Mucosa of descending colon (tissue), 3 donors: ENCODE results near the gene ARHGAP4. TPM values are rescaled to one million over a fixed set of nuclear protein-coding genes. Genes with fewer than 3 reads are reported as not detected.

Experiments used
- ATAC-seq: fragments of 200-7000 bp; cut with Tn5 transposase; one replicate; pipeline ENCODE4 v1.9.1; 2020; ENCODE audit warnings: mild to moderate bottlenecking, moderate library complexity
- DNase-seq, 3 donors: peaks; one replicate each; pipeline ENCODE4 v3.0.0-alpha.2; 2020
- H3K36me3 ChIP-seq: fragments of 200-600 bp; one replicate; pipeline ENCODE4 v1.8.0; 2021; ENCODE audit warnings: low read depth, mild to moderate bottlenecking
- H3K4me1 ChIP-seq: fragments of 200-600 bp; one replicate; pipeline ENCODE4 v1.8.0; 2021; ENCODE audit warnings: low read depth, mild to moderate bottlenecking
- H3K4me3 ChIP-seq: fragments of 200-600 bp; one replicate; pipeline ENCODE4 v1.8.0; 2021; ENCODE audit warnings: mild to moderate bottlenecking
- H3K9me3 ChIP-seq: fragments of 200-600 bp; one replicate; pipeline ENCODE4 v1.8.0; 2021; ENCODE audit warnings: mild to moderate bottlenecking
- intact Hi-C, 2 donors: fragments of 100-400 bp; cut with DNase I in 1 of 2; cut with micrococcal nuclease in 1 of 2; formaldehyde crosslinking; loops; one replicate each; pipeline versions ENCODE4 v1.11.0 to v1.11.1; 2022; cut with DNase I, micrococcal nuclease
- total RNA-seq, 3 donors: library from RNA; stranded (reverse); fragmentation: NEBNext Ultra II Directional in 2 of 3; extraction: Animal tissue kit (Norgen Biotek cat#: 25700) in 2 of 3; gene quantifications; one replicate each; pipeline versions ENCODE4 v1.2.1 to v1.2.4, GENCODE V29; 2021 to 2023
- TF ChIP-seq, protein P1 (sequence below): fragments of 200-600 bp; IDR thresholded peaks from one replicate; pipeline ENCODE4 v1.8.0; 2022; ENCODE audit warnings: antibody characterized with exemption, mild to moderate bottlenecking
- donor health status: DM: no; HTN: no; CAD: no; lungs with moderate emphysema.
- donor health status: DM: no; HTN: no; CAD: no.
- donor health status: DM: no; HTN: yes; CAD: no.

ARHGAP4 gene
- total RNA-seq, 3 donors from 2014 or later: 35.0 to 47.8 (median 36.7) TPM

DNA sequence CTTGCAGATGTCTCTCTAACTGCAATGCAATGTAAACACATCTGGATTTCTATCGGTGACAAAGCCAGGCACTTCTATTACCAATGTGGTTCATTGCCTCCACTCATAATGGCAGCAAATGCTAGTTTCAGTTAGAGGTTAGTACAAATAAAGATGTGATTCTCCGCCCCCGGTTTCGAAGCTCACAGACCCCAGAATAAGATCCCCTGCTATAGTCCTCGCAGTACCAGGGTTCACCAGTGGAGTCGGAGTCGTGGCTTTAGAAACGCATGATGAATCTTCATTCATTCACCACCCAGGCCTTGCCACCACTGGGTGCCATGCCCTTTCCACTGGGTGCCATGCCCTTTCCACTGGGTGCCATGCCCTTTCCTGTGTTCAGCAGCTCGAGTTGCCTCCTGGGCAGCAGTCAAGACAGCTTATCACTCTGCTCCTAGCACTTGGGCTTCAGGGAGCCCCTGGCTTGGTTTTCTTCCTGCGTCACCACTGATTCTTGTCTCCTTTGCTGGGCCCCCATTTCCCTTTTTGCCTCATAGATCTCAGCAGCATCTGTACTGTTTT, 12.2 kb upstream of the ARHGAP4 start:
- TF ChIP-seq, protein P1, sequence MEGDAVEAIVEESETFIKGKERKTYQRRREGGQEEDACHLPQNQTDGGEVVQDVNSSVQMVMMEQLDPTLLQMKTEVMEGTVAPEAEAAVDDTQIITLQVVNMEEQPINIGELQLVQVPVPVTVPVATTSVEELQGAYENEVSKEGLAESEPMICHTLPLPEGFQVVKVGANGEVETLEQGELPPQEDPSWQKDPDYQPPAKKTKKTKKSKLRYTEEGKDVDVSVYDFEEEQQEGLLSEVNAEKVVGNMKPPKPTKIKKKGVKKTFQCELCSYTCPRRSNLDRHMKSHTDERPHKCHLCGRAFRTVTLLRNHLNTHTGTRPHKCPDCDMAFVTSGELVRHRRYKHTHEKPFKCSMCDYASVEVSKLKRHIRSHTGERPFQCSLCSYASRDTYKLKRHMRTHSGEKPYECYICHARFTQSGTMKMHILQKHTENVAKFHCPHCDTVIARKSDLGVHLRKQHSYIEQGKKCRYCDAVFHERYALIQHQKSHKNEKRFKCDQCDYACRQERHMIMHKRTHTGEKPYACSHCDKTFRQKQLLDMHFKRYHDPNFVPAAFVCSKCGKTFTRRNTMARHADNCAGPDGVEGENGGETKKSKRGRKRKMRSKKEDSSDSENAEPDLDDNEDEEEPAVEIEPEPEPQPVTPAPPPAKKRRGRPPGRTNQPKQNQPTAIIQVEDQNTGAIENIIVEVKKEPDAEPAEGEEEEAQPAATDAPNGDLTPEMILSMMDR: no peak
- H3K9me3 ChIP-seq: no peaks in the 10 kb centered on the region
- DNase-seq (no peak), ATAC-seq (no peak)
- intact Hi-C loops: no loop called here
- no peaks in the 10 kb centered on the region for H3K36me3 ChIP-seq
- H3K4me1 ChIP-seq: no peaks in the 10 kb centered on the region
- H3K4me3 ChIP-seq: no peak overlapping the region

DNA sequence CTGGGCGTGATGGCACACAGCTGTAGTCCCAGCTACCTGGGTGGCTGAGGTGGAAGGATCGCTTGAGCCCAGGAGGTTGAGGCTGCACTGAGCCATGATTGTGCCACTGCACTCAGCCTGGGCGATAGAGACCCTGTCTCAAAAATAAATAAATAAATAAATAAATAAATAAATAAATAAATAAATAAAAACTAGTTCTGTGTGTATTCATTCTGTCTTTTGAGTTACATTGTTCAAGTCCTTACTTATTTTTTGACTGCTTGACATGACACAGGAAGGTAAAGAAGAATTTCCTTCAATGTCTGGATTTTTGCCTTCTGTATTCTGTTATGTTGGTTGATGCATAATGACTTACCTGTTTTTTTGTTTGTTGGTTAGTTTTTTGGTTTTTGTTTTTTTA, 11.0 kb upstream of the ARHGAP4 start:
- no peak overlapping the region for H3K4me3 ChIP-seq
- ATAC-seq (no peak), DNase-seq (no peak)
- H3K9me3 ChIP-seq: no peaks in the 10 kb centered on the region
- no peaks in the 10 kb centered on the region for H3K4me1 ChIP-seq
- TF ChIP-seq, protein P1: no peak
- no peaks in the 10 kb centered on the region for H3K36me3 ChIP-seq
- intact Hi-C loops: no loop called here

DNA sequence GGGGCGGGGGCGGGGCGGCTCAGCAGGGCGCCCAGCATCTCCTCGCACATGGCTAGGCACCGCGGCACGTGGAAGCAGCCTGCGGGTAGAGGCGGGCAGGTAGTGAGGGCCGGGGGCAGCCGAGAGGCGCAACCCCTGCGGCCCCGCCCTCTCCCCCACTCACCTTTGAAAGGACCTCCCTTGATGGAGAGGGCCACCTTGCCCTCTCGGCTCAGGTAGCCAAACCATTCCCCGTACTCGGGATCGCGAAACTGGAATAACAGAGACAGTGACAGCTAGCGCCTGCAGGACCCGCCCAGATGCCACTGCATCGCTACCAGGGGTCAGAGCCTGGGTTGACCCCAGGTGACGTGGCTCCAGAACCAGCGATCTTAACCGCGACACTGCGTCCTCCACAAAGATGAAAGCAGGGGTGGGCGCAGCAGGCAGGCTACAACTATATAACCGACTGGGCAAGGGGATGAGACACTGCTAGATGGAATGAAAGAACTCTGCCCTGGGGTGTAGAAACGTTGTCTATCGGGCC, 9.3 kb upstream of the ARHGAP4 start:
- DNase-seq: no peak
- TF ChIP-seq, protein P1: no peak
- Histone ChIP-seq H3K9me3 (no peaks in the 10 kb centered on the region), H3K36me3 (no peaks in the 10 kb centered on the region), H3K4me3 (peak overlapping the region; percentile 40), H3K4me1 (no peaks in the 10 kb centered on the region)
- intact Hi-C loops: no loop called here
- ATAC-seq: peak; percentile 9

DNA sequence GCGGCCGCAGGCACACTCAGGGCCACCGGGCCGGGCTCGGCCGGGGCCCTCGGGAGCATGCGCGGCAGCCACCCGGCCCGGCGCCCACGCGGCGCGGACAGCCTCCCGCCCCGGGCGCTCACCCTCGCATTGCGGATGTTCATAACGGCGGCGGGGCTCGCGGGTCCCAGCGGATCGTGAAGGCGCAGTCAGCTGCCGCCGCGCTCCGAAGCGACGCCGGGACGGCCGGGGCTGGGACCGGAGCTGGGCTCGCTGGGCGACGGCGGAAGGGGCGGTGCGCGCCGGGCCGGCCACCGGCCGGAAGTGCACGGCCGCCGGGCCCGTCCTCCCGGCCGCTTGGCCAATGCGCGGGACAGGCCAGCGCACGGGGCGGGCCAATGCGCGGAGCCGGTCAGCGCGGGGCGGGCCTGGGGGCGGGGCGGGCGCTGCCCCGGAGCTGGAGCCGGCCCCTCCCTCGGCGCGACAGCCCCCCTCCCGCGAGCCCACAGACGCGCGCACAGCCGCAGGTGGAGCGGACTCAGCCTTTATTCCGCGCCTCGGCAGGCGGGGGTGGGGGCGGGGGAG, 8.8 kb upstream of the ARHGAP4 start, which contains the start of gene NAA10:
NAA10 (minus strand) TSS at position 276 of the 564 bp plus-strand sequence; CDS start at position 143, 133 bp downstream.
- intact Hi-C loops: no loop called here
- Histone ChIP-seq H3K4me1 (no peaks in the 10 kb centered on the region), H3K4me3 (peak within 1 kb of the TSS; percentile 40), H3K36me3 (no peaks in the 10 kb centered on the region), H3K9me3 (no peaks in the 10 kb centered on the region)
- ATAC-seq (peak; percentile 98), DNase-seq (peak; percentile 71 to 83 (median 82))
- TF ChIP-seq, protein P1: no peak

DNA sequence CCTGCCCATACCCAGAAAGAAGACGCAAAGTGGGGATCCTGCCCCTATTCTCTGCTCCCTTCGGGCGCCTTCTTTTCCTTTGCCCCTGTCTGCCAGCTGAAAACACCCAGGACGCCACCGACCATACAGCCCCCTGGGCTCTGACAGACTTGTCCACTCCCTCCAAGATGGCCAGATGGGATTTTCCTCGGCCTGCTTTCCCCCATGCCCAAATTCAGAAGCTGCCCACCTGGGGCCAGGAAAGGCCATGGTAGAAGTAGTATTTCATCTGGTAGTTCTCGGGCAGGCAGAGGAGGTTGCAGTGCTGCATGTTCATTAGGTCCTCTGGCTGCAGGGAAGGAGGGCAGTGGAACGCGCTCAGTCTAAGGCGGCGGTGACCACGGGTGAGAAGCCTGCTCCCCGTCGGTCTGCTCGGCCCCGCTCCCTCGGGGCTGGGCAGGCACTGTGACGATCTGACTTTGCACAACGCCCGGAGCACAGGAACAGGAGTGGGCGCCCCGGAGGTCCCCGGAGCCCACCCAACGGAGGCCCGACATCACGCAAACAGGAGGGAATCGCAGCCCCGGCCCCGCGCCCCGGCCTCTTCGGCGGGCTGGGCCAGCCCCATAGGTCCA, 8.2 kb upstream of the ARHGAP4 start:
- no peaks in the 10 kb centered on the region for H3K9me3 ChIP-seq
- intact Hi-C loops: no loop called here
- ATAC-seq (peak; percentile 35), DNase-seq (peak in 2 of 3 donors; percentile 41 to 61)
- no peaks in the 10 kb centered on the region for H3K36me3 ChIP-seq
- H3K4me3 ChIP-seq: peak overlapping the region; percentile 40
- TF ChIP-seq, protein P1: no peak
- H3K4me1 ChIP-seq: peaks cover 4% of the 10 kb centered on the region
